ENCODE data around the gene DPY30.

DPY30 gene

DNA sequence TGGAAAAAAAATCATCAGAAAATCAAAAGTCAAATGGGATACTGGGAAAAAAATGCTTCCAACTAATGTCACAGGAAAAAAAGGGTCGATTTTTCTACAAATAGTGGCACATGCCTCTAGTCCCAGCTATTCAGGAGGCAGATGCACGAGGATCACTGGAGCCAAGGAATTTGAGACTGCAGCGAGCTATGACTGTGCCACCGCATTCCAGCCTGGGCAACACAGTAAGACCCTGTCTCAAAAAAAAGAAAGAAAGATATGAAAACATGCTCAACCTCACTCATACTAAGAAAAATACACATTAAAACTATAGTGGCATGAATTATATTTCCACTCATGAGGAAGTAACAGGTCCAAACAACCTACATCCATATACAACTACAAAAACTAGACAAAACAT is 46.7 kb downstream of the DPY30 start:
- no peak overlapping the region for H3K27ac ChIP-seq
- TF ChIP-seq ZFX (IDR thresholded peaks at IDR 0.05): no peak

DNA sequence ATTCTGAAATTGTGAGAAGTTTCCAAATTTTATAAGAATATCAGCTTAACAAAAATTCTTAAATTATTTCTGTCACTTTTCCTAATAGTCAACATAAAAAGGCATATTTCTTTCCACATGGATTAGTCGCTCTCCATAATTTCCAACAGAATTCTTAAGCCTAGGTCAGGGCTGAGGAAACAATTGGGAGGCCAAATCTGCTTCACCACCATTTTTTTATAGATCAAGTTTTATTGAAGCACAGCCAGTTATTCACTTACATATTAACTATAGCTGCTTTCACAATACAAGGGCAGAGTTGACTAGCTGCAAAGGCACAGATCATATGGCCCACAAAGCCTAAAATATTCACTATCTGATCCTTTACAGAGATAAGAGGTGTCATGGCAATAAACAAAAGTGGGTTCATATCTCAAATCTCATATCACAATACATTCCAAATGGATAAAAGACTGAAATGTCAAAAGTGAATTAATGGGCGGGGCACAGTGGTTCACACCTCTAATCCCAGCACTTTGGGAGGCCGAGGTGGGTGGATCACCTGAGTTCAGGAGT is 47.5 kb downstream of the DPY30 start:
- no peak overlapping the region for H3K27ac ChIP-seq
- TF ChIP-seq, protein P1, sequence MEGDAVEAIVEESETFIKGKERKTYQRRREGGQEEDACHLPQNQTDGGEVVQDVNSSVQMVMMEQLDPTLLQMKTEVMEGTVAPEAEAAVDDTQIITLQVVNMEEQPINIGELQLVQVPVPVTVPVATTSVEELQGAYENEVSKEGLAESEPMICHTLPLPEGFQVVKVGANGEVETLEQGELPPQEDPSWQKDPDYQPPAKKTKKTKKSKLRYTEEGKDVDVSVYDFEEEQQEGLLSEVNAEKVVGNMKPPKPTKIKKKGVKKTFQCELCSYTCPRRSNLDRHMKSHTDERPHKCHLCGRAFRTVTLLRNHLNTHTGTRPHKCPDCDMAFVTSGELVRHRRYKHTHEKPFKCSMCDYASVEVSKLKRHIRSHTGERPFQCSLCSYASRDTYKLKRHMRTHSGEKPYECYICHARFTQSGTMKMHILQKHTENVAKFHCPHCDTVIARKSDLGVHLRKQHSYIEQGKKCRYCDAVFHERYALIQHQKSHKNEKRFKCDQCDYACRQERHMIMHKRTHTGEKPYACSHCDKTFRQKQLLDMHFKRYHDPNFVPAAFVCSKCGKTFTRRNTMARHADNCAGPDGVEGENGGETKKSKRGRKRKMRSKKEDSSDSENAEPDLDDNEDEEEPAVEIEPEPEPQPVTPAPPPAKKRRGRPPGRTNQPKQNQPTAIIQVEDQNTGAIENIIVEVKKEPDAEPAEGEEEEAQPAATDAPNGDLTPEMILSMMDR (conservative IDR thresholded peaks at IDR 0.05): no peak
- TF ChIP-seq ZFX (IDR thresholded peaks at IDR 0.05): no peak

DNA sequence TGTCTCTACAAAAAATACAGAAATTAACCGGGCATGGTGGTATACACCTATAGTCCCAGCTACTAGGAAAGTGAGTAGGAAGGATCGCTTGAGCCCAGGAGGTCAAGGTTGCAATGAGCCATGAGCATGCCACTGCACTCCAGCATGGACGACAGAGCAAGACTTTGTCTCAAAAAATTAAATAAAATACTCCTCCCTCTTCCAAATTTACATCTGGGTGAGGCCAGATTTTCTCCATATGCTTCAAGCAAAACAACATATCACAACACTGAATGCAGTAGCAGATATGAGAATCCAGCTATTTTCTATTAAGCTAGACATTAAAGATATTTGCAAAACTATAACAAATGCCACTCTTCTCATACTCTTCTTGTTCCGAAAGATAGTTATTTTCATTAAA is 49.7 kb downstream of the DPY30 start:
- TF ChIP-seq, protein P1 (conservative IDR thresholded peaks at IDR 0.05): no peak
- no peak for TF ChIP-seq ZFX (IDR thresholded peaks at IDR 0.05)

DNA sequence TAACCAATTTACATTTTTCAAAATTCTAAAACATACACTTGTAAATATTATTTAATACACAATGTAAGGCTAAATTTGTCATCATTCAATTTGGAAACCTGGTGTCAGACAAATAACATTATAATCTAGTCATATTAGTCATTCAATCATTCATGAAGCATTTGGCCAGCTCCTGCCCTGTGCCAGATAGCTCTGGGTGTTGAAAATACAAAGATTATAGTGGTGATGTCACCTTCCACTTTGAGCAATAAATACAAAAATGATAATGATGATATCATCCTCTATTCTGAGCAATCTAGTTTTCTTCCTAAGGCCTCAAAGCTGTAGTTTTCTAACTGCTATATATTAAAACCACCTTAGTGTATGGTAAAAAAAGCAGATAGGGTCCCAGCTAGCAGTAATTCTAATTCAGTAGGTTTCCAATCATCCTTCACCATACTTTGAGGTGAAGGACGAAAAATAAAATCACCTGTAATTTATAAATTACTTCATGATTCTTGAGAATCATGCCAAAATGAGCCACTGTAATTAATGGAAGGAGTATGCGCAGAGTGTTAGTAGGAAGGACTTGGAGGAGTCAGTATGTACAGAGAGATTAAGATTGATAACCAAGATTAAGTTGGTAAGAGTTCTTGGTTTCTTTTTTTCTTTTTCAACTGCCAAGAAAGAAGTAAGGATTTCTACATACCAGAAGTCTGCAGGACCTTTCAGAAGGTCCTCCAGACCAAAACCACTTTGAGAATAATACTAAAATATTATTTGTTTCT is 52.0 kb downstream of the DPY30 start:
- no peak overlapping the region for H3K27ac ChIP-seq
- TF ChIP-seq ZFX (IDR thresholded peaks at IDR 0.05): no peak
- TF ChIP-seq, protein P1 (conservative IDR thresholded peaks at IDR 0.05): no peak

More for the DNA sequence above, 49.7 kb downstream of the DPY30 start:
- no peak overlapping the region for H3K27ac ChIP-seq

DNA sequence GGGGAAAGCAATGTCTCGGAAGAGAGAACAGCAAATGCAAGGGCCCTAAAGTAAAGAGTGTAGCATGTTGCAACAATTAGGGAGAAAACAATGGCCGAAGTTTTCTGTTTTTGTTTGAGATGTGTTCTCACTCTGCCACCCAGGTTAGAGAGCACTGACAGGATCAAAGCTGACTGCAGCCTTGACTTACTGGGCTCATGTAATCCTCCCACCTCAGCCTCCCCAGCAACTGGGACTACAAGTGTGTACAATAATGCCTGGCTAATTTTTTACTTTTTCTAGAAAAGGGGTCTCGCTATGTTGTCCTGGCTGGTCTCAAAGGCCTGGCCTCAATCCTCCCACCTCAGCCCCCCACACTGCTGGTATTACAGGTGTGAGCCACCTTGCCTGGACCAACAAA is 52.7 kb downstream of the DPY30 start:
- no peak for TF ChIP-seq ZFX (IDR thresholded peaks at IDR 0.05)
- TF ChIP-seq, protein P1 (conservative IDR thresholded peaks at IDR 0.05): no peak
- no peak overlapping the region for H3K27ac ChIP-seq

DNA sequence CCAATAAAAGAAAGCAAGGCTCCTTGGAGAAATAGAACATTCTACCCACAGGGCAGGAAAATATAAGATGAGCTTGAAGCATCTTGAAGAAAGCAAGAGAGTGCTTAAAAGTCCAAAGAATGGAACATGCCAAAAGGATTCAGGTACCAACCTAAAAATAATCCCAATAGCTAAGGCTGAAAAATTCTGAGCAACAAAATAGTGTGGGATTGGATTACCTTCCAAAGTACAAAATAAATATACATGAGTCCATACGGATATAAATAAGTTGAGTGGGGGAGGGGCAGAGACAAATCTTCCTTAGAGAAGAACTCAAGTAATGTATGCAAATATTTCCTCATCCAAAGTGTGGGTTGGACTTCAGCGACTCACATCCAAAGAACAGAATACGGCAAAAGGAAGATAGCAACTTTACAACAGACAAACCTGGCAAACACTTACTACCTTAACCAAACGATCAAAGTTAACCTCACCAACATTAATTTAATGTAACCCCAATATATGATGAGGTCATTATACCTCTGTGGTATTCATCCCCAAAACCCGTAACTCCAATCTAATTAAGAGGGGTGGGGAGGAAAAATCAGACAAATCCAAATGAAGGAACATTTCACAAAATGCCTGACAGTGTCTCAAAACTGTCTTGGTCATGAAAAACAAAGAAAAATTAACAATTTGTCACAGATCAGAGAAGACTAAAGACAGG is 55.7 kb downstream of the DPY30 start:
- TF ChIP-seq, protein P1 (conservative IDR thresholded peaks at IDR 0.05): no peak
- TF ChIP-seq ZFX (IDR thresholded peaks at IDR 0.05): no peak
- no peak overlapping the region for H3K27ac ChIP-seq

DNA sequence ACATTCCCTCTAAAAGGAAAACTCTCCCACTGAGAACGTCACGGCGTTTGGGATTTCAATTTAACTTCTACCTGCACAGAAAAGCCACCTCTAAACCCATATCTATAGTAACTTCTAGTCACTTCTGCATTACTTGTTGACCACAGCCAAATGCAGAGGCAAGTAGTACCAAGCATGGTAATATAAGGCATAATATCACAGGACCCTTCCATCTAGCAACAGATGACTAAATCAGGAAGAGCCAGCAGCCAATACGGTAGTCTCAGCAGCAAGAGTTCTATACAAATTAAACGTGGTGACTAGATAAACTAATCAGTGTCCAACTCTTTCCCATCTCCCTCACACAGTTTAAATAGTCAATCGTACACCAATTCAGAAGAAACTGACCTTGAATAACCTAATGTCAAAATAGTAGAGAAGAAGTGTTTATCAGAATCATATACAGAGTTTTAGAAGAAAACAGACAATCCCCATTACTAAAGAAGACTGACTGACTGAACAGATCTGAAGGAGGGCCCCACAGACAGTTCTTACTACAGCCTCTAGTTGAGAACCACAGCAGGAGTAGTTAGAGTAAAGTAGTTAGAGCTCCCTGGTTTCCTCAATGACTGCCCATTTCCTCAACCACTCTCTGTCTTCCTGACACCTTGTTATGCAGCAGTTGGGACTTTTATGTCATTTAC is 58.8 kb downstream of the DPY30 start:
- no peak overlapping the region for H3K27ac ChIP-seq
- TF ChIP-seq, protein P1 (conservative IDR thresholded peaks at IDR 0.05): no peak
- no peak for TF ChIP-seq ZFX (IDR thresholded peaks at IDR 0.05)
